Measurements from ENCODE around the gene GALNT2. TPM values are rescaled to one million over a fixed set of nuclear protein-coding genes. Genes with fewer than 3 reads are reported as not detected.

Gene GALNT2
- total and polyA plus RNA-seq, 10 of the 15 experiments (the other 5 are each of a cell fraction or from before 2014, with no cell fraction given), result 0.52 to 27.7 (median 16.3) TPM

GRCh38 chr1:230071316-230071715 lies 4.3 kb downstream of the GALNT2 start:
- in situ Hi-C loops (cut with MboI), result no loop called here
- no TSS peak for BruUV-seq (replicated peaks)
- H2AFZ ChIP-seq (ENCODE audit: control insufficient read depth, low read depth, low read length), result no peak overlapping the region
- 87% methylated on average over 7 of the region's 7 CpGs for WGBS (ENCODE audit: insufficient coverage, insufficient replicate concordance, low lambda C conversion rate, missing lambda C conversion rate)
- H4K20me1 ChIP-seq (ENCODE audit: control insufficient read depth, insufficient read depth), result peaks cover 3% of the 10 kb centered on the region
- no peaks in the 10 kb centered on the region for H3K9me3 ChIP-seq (replicated peaks; ENCODE audit: control insufficient read depth, insufficient read depth, low read length)
- H3K27me3 ChIP-seq (replicated peaks in 1 of 2; ENCODE audit: control insufficient read depth in 2 of 2, insufficient read depth in 2 of 2, low read length in 1 of 2), result no peaks in the 10 kb centered on the region
- H3K4me2 ChIP-seq (ENCODE audit: control insufficient read depth, insufficient read depth), result peak overlapping the region; percentile 9; the same call in 1 of the 2 replicates
- ATAC-seq (no peak), DNase-seq (ENCODE audit: low read depth, low spot score) (no peak), FAIRE-seq (no peak)
- no peaks in the 10 kb centered on the region; the same call in 1 of the 2 replicates for H3K4me1 ChIP-seq (ENCODE audit: control insufficient read depth, insufficient read depth, low read length)
- CTCF ChIA-PET, result interaction anchor here (0.6 to 2.7 kb wide), 6 partner anchors 8 to 694 kb away, joined by 3 to 9 read pairs (median 4); no protein-coding TSS in a partner anchor
- H3K27ac ChIP-seq (ENCODE audit: control insufficient read depth, insufficient read depth), result no peak overlapping the region
- no peak overlapping the region for H3K4me3 ChIP-seq
- peaks cover 60% of the 10 kb centered on the region for H3K79me2 ChIP-seq (ENCODE audit: control insufficient read depth, insufficient read depth, low read length)
- intact Hi-C loops (cut with micrococcal nuclease; ENCODE audit: unreplicated experiment), result loop anchor here (10.0 kb wide), 1 partner anchor 517 kb away; the partner anchor contains the start of gene ABCB10
- no peak overlapping the region for H3K9ac ChIP-seq (ENCODE audit: control insufficient read depth, insufficient read depth, low read length)
- SMC1A ChIA-PET (ENCODE audit: uncharacterized antibody, unreplicated experiment), result interaction anchor here (0.7 to 3.0 kb wide), 8 partner anchors 15 to 410 kb away, joined by 3 to 14 read pairs (median 4); no protein-coding TSS in a partner anchor
- 0 out of 4 replicates have a peak, but pooled peaks cover 0 to 3% of the 10 kb centered on the region in 2 experiments for H3K36me3 ChIP-seq (ENCODE audit: control insufficient read depth in 2 of 2, insufficient read depth in 2 of 2, low read length in 1 of 2)
- RAD21 ChIA-PET (ENCODE audit: unreplicated experiment), result interaction anchor here (1.9 to 2.0 kb wide), 2 partner anchors 39 to 79 kb away, joined by 5 to 7 read pairs; no protein-coding TSS in a partner anchor
- POLR2A ChIA-PET, result interaction anchor here (0.6 to 1.2 kb wide), 3 partner anchors 36 to 215 kb away, joined by 3 to 5 read pairs (median 4); no protein-coding TSS in a partner anchor
- TF ChIP-seq BCLAF1 (IDR thresholded peaks at IDR 0.05) (no peak), REST (IDR thresholded peaks at IDR 0.05; ENCODE audit: low read depth, low read length) (no peak), BCL11A (IDR thresholded peaks at IDR 0.05; ENCODE audit: low read depth, low read length) (no peak), CHD4 (IDR thresholded peaks at IDR 0.05) (no peak), POU2F2 (IDR thresholded peaks at IDR 0.05; ENCODE audit: borderline replicate concordance, low read depth, low read length) (no peak), ZNF622 (IDR thresholded peaks at IDR 0.05) (no peak), TCF12 (IDR thresholded peaks at IDR 0.05; ENCODE audit: low read depth, low read length) (no peak), TCF7 (IDR thresholded peaks at IDR 0.05; ENCODE audit: borderline replicate concordance) (no peak), PBX3 (IDR thresholded peaks at IDR 0.05; ENCODE audit: insufficient replicate concordance, low read depth, low read length) (no peak), POLR2A (IDR thresholded peaks at IDR 0.05; ENCODE audit: low read depth, low read length) (no peak), TAF1 (IDR thresholded peaks at IDR 0.05; ENCODE audit: borderline replicate concordance, low read depth, low read length) (no peak), SPI1 (IDR thresholded peaks at IDR 0.05; ENCODE audit: borderline replicate concordance, insufficient read depth, low read depth, low read length) (no peak), POLR2AphosphoS5 (IDR thresholded peaks at IDR 0.05; ENCODE audit: low read length) (no peak), POLR2AphosphoS2 (IDR thresholded peaks at IDR 0.05; ENCODE audit: low read depth, low read length) (no peak), RFX5 (IDR thresholded peaks at IDR 0.05; ENCODE audit: low read depth, low read length) (no peak), BRCA1 (IDR thresholded peaks at IDR 0.05; ENCODE audit: low read depth, low read length) (no peak), RAD51 (IDR thresholded peaks at IDR 0.05) (no peak)
